HepG2 (cell line): Measurements from ENCODE around the gene B3GNT5. TPM values are rescaled to one million over a fixed set of nuclear protein-coding genes. Genes with fewer than 3 reads are reported as not detected.

Source experiments
- ATAC-seq: fragments of 200-7000 bp; cut with Tn5 transposase; 3 replicates; pipeline ENCODE4 v1.9.1; 2020; ENCODE audit warnings: mild to moderate bottlenecking, moderate library complexity
- BruUV-seq: library from RNA; stranded (reverse); fragments of 400-500 nt; replicated peaks from 2 replicates; lab custom pipeline; 2021; lab: Mats Ljungman, UMichigan
- CTCF ChIA-PET: fragments of 300-600 bp; formaldehyde crosslinking; extraction: SDS; loops from one replicate; lab custom pipeline; 2021; ENCODE audit warnings: low total read pairs, inconsistent platforms, low intra/inter-chr PET ratio; lab: Yijun Ruan, JAX
- POLR2A ChIA-PET: fragments of 350-600 bp; sonication (Branson Sonifier 250); formaldehyde crosslinking; loops from one replicate; lab custom pipeline; 2020; ENCODE audit warnings: antibody characterized with exemption, inconsistent platforms; lab: Yijun Ruan, JAX
- DNase-seq: peaks from one replicate; pipeline ENCODE4 v3.0.0-alpha.2; 2015; ENCODE audit warnings: low spot score
- FAIRE-seq: peaks from 3 replicates; lab custom pipeline; 2011; peaks lifted over from hg19 to GRCh38; lab: Jason Lieb, UNC
- H2AFZ ChIP-seq: one replicate; pipeline ENCODE4 v1.6.1; 2011; ENCODE audit warnings: low read length, inconsistent platforms
- H3K27ac ChIP-seq: fragments of 300-600 bp; 3 replicates; pipeline ENCODE4 v1.8.0; 2011; ENCODE audit warnings: mixed run types, mild to moderate bottlenecking, mixed read lengths, low read length, inconsistent platforms; ENCODE audit not compliant: insufficient read depth; ENCODE audit errors: extremely low read length
- H3K27me3 ChIP-seq, 2 experiments: fragments of 200-600 bp in 1 of 2; 2 replicates in 1 of 2; 3 replicates in 1 of 2; pipeline versions ENCODE4 v1.6.0 to v1.8.0; 2011; ENCODE audit warnings: low read length in 2 of 2, mild to moderate bottlenecking in 2 of 2, moderate library complexity in 2 of 2, inconsistent platforms in 1 of 2; ENCODE audit not compliant: insufficient read depth in 2 of 2, control insufficient read depth in 1 of 2
- H3K36me3 ChIP-seq, 2 experiments: fragments of 200-600 bp in 1 of 2; replicated peaks in 1 of 2; 2 replicates in 1 of 2; 3 replicates in 1 of 2; pipeline versions ENCODE4 v1.5.1 to v1.8.0; 2011; ENCODE audit warnings: low read length in 2 of 2, inconsistent platforms in 1 of 2; ENCODE audit not compliant: insufficient read depth in 2 of 2, control insufficient read depth in 1 of 2
- H3K4me1 ChIP-seq: 2 replicates; pipeline ENCODE4 v1.5.1; 2012; ENCODE audit warnings: low read length, inconsistent platforms; ENCODE audit not compliant: insufficient read depth
- H3K4me2 ChIP-seq: 2 replicates; pipeline ENCODE4 v1.6.0; 2011; ENCODE audit warnings: low read depth, low read length, inconsistent platforms
- H3K4me3 ChIP-seq, 3 experiments: fragments of 200-600 bp in 1 of 3; sonication (generic), shearing (Covaris generic) in 1 of 3; replicated peaks in 1 of 3; 2 replicates each; pipeline ENCODE4 v1.5.1; 2011 to 2016; ENCODE audit warnings: low read length in 3 of 3, inconsistent platforms in 2 of 3, low read depth in 2 of 3, mild to moderate bottlenecking in 2 of 3, control low read depth in 1 of 3, mixed read lengths in 1 of 3; ENCODE audit not compliant: insufficient read depth in 1 of 3
- H3K79me2 ChIP-seq: one replicate; pipeline ENCODE4 v1.6.1; 2011; ENCODE audit warnings: low read length, inconsistent platforms; ENCODE audit not compliant: insufficient read depth
- H3K9ac ChIP-seq: 2 replicates; pipeline ENCODE4 v1.6.0; 2011; ENCODE audit warnings: mild to moderate bottlenecking, low read depth, low read length, inconsistent platforms; ENCODE audit not compliant: insufficient read depth
- H3K9me3 ChIP-seq: 2 replicates; pipeline ENCODE4 v1.5.1; 2012; ENCODE audit warnings: mild to moderate bottlenecking, low read length
- H4K20me1 ChIP-seq: 2 replicates; pipeline ENCODE4 v1.6.0; 2011; ENCODE audit warnings: inconsistent platforms, mild to moderate bottlenecking, low read length, moderate library complexity; ENCODE audit not compliant: insufficient read depth
- HNF4A ChIP-seq: sonication (generic); formaldehyde crosslinking; IDR thresholded peaks from 2 replicates; pipeline ENCODE4 v1.4.0; 2020; ENCODE audit warnings: missing genetic modification reagents
- MAFK ChIP-seq, 2 experiments: IDR thresholded peaks in 1 of 2; conservative IDR thresholded peaks in 1 of 2; 2 replicates each; pipeline ENCODE4 v1.6.1; 2011; ENCODE audit warnings: improper control_type of control experiment in 2 of 2, low read length in 2 of 2
- RCOR2 ChIP-seq: IDR thresholded peaks from 2 replicates; pipeline ENCODE4 v1.6.1; 2016; ENCODE audit warnings: missing biosample characterization, missing genetic modification reagents
- SNRNP70 ChIP-seq: fragments of 200-400 bp; formaldehyde crosslinking; IDR thresholded peaks from 2 replicates; pipeline ENCODE4 v1.6.1; 2017; ENCODE audit warnings: mild to moderate bottlenecking, low read depth, low read length, moderate library complexity
- SOX6 ChIP-seq, 2 experiments: fragments of 450-650 bp in 1 of 2; sonication (generic) in 1 of 2; formaldehyde crosslinking in 1 of 2; IDR thresholded peaks; 2 replicates each; pipeline versions ENCODE4 v1.4.0 to v1.6.1; 2017 to 2020; ENCODE audit warnings: antibody characterized with exemption in 1 of 2, mild to moderate bottlenecking in 1 of 2, missing genetic modification reagents in 1 of 2
- TBX2 ChIP-seq: sonication (generic); formaldehyde crosslinking; IDR thresholded peaks from 2 replicates; pipeline ENCODE4 v1.5.0; 2020; ENCODE audit warnings: missing genetic modification reagents, mild to moderate bottlenecking, borderline replicate concordance
- ZNF34 ChIP-seq: sonication (generic); formaldehyde crosslinking; IDR thresholded peaks from 2 replicates; pipeline ENCODE4 v1.4.0; 2020; ENCODE audit warnings: mild to moderate bottlenecking, missing genetic modification reagents, borderline replicate concordance
- WGBS: methylation state at CpG from one replicate; pipeline ENCODE4 v1.1.6; 2017; ENCODE audit warnings: low lambda C conversion rate; 5-methylcytosine and 5-hydroxymethylcytosine counted together
- in situ Hi-C: cut with HindIII; loops from 2 replicates; pipeline ENCODE4 v1.10.0; 2017; ENCODE audit warnings: low pct_unique_long_range_greater_than_20kb; ENCODE audit not compliant: extremely low pct_ligation_motif_present
- intact Hi-C: fragments of 100-400 bp; cut with micrococcal nuclease; formaldehyde crosslinking; loops from one replicate; pipeline ENCODE4 v1.10.0; 2022; ENCODE audit not compliant: unreplicated experiment
- polyA plus RNA-seq, 8 experiments: library from polyadenylated mRNA; depleted of rRNA in 3 of 8; stranded (reverse) in 7 of 8; unstranded in 1 of 8; fragments of >200 nt; fragmentation: Illumina TruSeq in 4 of 8; extraction: Trizol in 4 of 8; gene quantifications; 2 replicates each; pipeline versions ENCODE4 v1.2.1 to v1.2.3, GENCODE V29; 2011 to 2016; ENCODE audit warnings: low read depth in 4 of 8, missing spikeins in 1 of 8, mixed read lengths in 1 of 8; ENCODE audit not compliant: insufficient read depth in 1 of 8
- total RNA-seq, 5 experiments: library from RNA; depleted of rRNA; stranded (reverse); fragments of >200 nt; fragmentation: Illumina TruSeq; extraction: Trizol; gene quantifications; 2 replicates each; pipeline ENCODE4 v1.2.3, GENCODE V29; 2016; ENCODE audit warnings: low read depth in 1 of 5
- TF ChIP-seq, protein P1 (sequence below): sonication (generic); formaldehyde crosslinking; IDR thresholded peaks from 2 replicates; pipeline ENCODE4 v1.5.0; 2020; ENCODE audit warnings: mild to moderate bottlenecking, missing genetic modification reagents
- TF ChIP-seq, protein P2 (sequence below): sonication (generic); formaldehyde crosslinking; IDR thresholded peaks from 2 replicates; pipeline ENCODE4 v1.4.0; 2020; ENCODE audit warnings: missing genetic modification reagents

Gene B3GNT5
- total and polyA plus RNA-seq, 2 of the 13 experiments (the other 11 are each of a cell fraction or from before 2014, with no cell fraction given): not detected

DNA sequence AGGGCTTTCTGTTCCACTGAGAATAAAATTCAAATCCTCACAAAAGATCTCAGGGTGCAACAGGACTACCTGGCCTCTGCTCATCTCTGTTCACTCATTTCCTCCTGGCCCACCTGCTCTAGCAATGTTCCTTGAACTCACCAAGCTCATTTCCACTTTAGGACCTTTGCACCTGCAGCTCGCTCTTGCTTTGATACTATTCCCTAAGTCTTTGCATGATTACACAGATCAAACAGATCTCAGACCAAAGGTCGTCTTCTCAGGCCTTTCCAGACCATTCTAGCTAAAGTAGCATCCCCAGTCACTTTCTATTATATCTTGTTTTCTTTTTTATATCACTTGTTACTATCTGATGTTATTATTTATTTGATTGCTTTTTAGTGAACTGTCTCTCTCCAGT, 54.7 kb downstream of the B3GNT5 start:
- 5% methylated on average over 2 of the region's 2 CpGs for WGBS
- ATAC-seq (no peak), FAIRE-seq (no peak), DNase-seq (no peak)
- H4K20me1 ChIP-seq: no peaks in the 10 kb centered on the region
- no TSS peak for BruUV-seq
- H3K9ac ChIP-seq: no peak overlapping the region
- in situ Hi-C loops: no loop called here
- H3K4me3 ChIP-seq: no peak overlapping the region
- no peak overlapping the region for H2AFZ ChIP-seq
- CTCF ChIA-PET: no interaction called here
- peaks cover 3 to 12% of the 10 kb centered on the region in 2 experiments; a peak in 3 of 5 replicates for H3K27me3 ChIP-seq
- H3K36me3 ChIP-seq: no peaks in the 10 kb centered on the region
- no peaks in the 10 kb centered on the region for H3K79me2 ChIP-seq
- intact Hi-C loops: no loop called here
- no peak overlapping the region for H3K4me2 ChIP-seq
- POLR2A ChIA-PET: no interaction called here
- TF ChIP-seq ZNF34 (CRISPR knock-in tag) (no peak), SOX6 (IDR thresholded peaks at IDR 0.05) (no peak), SOX6 (CRISPR knock-in tag; IDR thresholded peaks at IDR 0.05) (no peak), HNF4A (CRISPR knock-in tag) (peak; percentile 52; the same call in 1 of the 2 replicates)
- TF ChIP-seq, protein P1, sequence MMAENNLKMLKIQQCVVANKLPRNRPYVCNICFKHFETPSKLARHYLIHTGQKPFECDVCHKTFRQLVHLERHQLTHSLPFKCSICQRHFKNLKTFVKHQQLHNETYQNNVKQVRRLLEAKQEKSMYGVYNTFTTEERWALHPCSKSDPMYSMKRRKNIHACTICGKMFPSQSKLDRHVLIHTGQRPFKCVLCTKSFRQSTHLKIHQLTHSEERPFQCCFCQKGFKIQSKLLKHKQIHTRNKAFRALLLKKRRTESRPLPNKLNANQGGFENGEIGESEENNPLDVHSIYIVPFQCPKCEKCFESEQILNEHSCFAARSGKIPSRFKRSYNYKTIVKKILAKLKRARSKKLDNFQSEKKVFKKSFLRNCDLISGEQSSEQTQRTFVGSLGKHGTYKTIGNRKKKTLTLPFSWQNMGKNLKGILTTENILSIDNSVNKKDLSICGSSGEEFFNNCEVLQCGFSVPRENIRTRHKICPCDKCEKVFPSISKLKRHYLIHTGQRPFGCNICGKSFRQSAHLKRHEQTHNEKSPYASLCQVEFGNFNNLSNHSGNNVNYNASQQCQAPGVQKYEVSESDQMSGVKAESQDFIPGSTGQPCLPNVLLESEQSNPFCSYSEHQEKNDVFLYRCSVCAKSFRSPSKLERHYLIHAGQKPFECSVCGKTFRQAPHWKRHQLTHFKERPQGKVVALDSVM: no peak
- TF ChIP-seq, all 625 proteins: peak for 1
- H3K4me1 ChIP-seq: peaks cover 11% of the 10 kb centered on the region
- no peak overlapping the region for H3K27ac ChIP-seq
- no peaks in the 10 kb centered on the region for H3K9me3 ChIP-seq

DNA sequence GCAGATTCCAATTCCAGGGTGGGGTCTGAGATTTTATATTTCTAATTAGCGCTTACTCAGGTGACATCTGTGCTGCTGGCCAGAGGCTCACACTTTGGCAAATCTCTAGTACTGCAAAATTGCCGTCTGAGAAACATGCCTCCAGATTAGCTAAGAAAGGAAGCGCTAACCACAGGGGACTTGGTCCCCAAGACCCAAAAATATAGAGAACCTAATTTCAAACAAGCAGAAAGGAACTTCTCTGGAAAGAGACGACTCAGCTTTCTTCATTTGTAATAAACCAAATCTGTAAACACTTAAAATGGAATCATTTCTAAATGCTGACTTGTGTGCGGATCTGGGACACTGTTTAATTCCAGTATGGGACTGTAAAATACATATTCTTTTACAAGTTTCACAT, 55.7 kb downstream of the B3GNT5 start:
- Histone ChIP-seq H3K9me3 (no peaks in the 10 kb centered on the region), H3K36me3 (no peaks in the 10 kb centered on the region), H3K79me2 (no peaks in the 10 kb centered on the region), H3K27me3 (peaks cover 3 to 8% of the 10 kb centered on the region in 2 experiments; a peak in 3 of 5 replicates), H4K20me1 (no peaks in the 10 kb centered on the region), H3K4me3 (no peak overlapping the region), H3K27ac (no peak overlapping the region), H3K9ac (no peak overlapping the region), H3K4me1 (peaks cover 11% of the 10 kb centered on the region), H2AFZ (no peak overlapping the region), H3K4me2 (no peak overlapping the region)
- intact Hi-C loops: no loop called here
- in situ Hi-C loops: no loop called here
- no TSS peak for BruUV-seq
- TF ChIP-seq RCOR2 (CRISPR knock-in tag) (no peak), SNRNP70 (no peak), TBX2 (CRISPR knock-in tag) (no peak), MAFK (conservative IDR thresholded peaks at IDR 0.05 in 1 of 2, IDR thresholded peaks at IDR 0.05 in 1 of 2; ENCODE audit: low read length in 2 of 2) (peak in 1 of 2 experiments; percentile 46; a peak in 2 of 4 replicates)
- TF ChIP-seq, protein P2, sequence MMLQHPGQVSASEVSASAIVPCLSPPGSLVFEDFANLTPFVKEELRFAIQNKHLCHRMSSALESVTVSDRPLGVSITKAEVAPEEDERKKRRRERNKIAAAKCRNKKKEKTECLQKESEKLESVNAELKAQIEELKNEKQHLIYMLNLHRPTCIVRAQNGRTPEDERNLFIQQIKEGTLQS (CRISPR knock-in tag): no peak
- no peak for FAIRE-seq
- ChIA-PET CTCF (no interaction called here), POLR2A (no interaction called here)
- no peak for ATAC-seq
- WGBS: 81% methylated on average over 5 of the region's 5 CpGs
- no peak for DNase-seq
